ENCODE results near the gene PPP5C. TPM values are rescaled to one million over a fixed set of nuclear protein-coding genes. Genes with fewer than 3 reads are reported as not detected.

Gene PPP5C
- total and polyA plus RNA-seq, 2 of the 13 experiments (the other 11 are each of a cell fraction or from before 2014, with no cell fraction given) = 41.6 to 67.9 TPM

DNA sequence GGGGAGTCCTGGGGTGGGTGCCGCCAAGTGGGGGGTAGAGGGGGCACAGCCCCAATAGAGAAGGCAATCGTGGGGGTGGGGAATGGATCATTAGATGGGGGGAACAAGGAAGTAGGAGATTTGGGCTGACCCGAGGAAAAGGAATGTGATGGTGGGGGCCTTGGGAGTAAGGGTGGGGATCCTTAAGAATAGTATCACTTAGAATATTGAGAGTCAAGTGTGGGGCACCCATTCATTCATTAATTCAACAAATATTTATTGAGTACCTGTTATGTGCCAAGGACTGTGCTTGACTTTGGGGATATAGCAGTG is 641 bp downstream of the PPP5C start (continued):
- TF ChIP-seq ZNF124 (CRISPR knock-in tag; IDR thresholded peaks at IDR 0.05) (no peak), REPIN1 (CRISPR knock-in tag; IDR thresholded peaks at IDR 0.05; ENCODE audit: borderline replicate concordance, low read depth) (no peak), ZNF749 (CRISPR knock-in tag; IDR thresholded peaks at IDR 0.05; ENCODE audit: borderline replicate concordance) (0 out of 2 replicates have a peak, but pooled peaks have one; percentile 5), SYNCRIP (IDR thresholded peaks at IDR 0.05; ENCODE audit: insufficient read depth, low read depth, low read length) (no peak), MED8 (CRISPR knock-in tag; IDR thresholded peaks at IDR 0.05; ENCODE audit: insufficient replicate concordance) (no peak), ZBTB42 (CRISPR knock-in tag; IDR thresholded peaks at IDR 0.05) (no peak), ZNF235 (CRISPR knock-in tag; IDR thresholded peaks at IDR 0.05; ENCODE audit: borderline replicate concordance) (no peak), MYPOP (CRISPR knock-in tag; IDR thresholded peaks at IDR 0.05) (no peak), ZSCAN5A (CRISPR knock-in tag; IDR thresholded peaks at IDR 0.05; ENCODE audit: borderline replicate concordance) (no peak), ZNF207 (IDR thresholded peaks at IDR 0.05; ENCODE audit: borderline replicate concordance) (no peak)

- Histone ChIP-seq H4K20me1 (ENCODE audit: insufficient read depth, low read length) (no peaks in the 10 kb centered on the region), H3K4me2 (ENCODE audit: low read depth, low read length) (peak overlapping the region; percentile 95), H3K4me1 (ENCODE audit: insufficient read depth, low read length) (peaks cover 72% of the 10 kb centered on the region), H3K4me3 (replicated peaks in 1 of 3; ENCODE audit: insufficient read depth in 1 of 3, low read depth in 2 of 3, low read length in 3 of 3) (peak overlapping the region; percentile 92 to 95 (median 94); a peak in 5 of 6 replicates), H3K27ac (ENCODE audit: extremely low read length, insufficient read depth, low read length) (no peak overlapping the region), H3K79me2 (ENCODE audit: insufficient read depth, low read length) (peaks cover 39% of the 10 kb centered on the region), H3K27me3 (ENCODE audit: control insufficient read depth in 1 of 2, insufficient read depth in 2 of 2, low read length in 2 of 2) (no peaks in the 10 kb centered on the region; a peak in 1 of 5 replicates), H3K9me3 (ENCODE audit: low read length) (no peaks in the 10 kb centered on the region), H3K36me3 (replicated peaks in 1 of 2; ENCODE audit: control insufficient read depth in 1 of 2, insufficient read depth in 2 of 2, low read length in 2 of 2) (peaks cover 2 to 8% of the 10 kb centered on the region in 2 experiments; a peak in 3 of 5 replicates), H3K9ac (ENCODE audit: insufficient read depth, low read depth, low read length) (peak overlapping the region; percentile 46; the same call in 1 of the 2 replicates), H2AFZ (ENCODE audit: low read length) (no peak overlapping the region)
- ATAC-seq (no peak), FAIRE-seq (no peak), DNase-seq (ENCODE audit: low spot score) (no peak)
- BruUV-seq (replicated peaks) = no TSS peak
- intact Hi-C loops (cut with micrococcal nuclease; ENCODE audit: unreplicated experiment) = loop anchor here (5.0 kb wide), 1 partner anchor 66 kb away; no protein-coding TSS in a partner anchor
- POLR2A ChIA-PET = no interaction called here
- CTCF ChIA-PET (ENCODE audit: low intra/inter-chr PET ratio, low total read pairs) = interaction anchor here (0.6 to 1.3 kb wide), 2 partner anchors 67 to 1382 kb away, joined by 3 to 4 read pairs; no protein-coding TSS in a partner anchor
- 86% methylated on average over 5 of the region's 5 CpGs for WGBS (ENCODE audit: low lambda C conversion rate)
- no peak for TF ChIP-seq FOXK2 (IDR thresholded peaks at IDR 0.05)
- no peak for TF ChIP-seq SRSF1 (optimal IDR thresholded peaks at IDR 0.05; ENCODE audit: low read depth, low read length)
- TF ChIP-seq, protein P1, sequence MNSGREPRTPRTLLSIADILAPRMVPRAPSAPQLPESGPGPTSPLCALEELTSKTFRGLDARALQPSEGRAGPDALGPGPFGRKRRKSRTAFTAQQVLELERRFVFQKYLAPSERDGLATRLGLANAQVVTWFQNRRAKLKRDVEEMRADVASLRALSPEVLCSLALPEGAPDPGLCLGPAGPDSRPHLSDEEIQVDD (CRISPR knock-in tag; IDR thresholded peaks at IDR 0.05; ENCODE audit: borderline replicate concordance) = no peak
- TF ChIP-seq CBX2 (IDR thresholded peaks at IDR 0.05; ENCODE audit: low read depth, low read length) = no peak
- TF ChIP-seq CBX2 (CRISPR knock-in tag; IDR thresholded peaks at IDR 0.05; ENCODE audit: low read depth) = no peak
- TF ChIP-seq ISX (CRISPR knock-in tag; conservative IDR thresholded peaks at IDR 0.05) = no peak
- no peak for TF ChIP-seq SALL1 (CRISPR knock-in tag; IDR thresholded peaks at IDR 0.05)
- TF ChIP-seq ZC3H4 (CRISPR knock-in tag; IDR thresholded peaks at IDR 0.05; ENCODE audit: borderline replicate concordance) = no peak
- TF ChIP-seq, protein P2, sequence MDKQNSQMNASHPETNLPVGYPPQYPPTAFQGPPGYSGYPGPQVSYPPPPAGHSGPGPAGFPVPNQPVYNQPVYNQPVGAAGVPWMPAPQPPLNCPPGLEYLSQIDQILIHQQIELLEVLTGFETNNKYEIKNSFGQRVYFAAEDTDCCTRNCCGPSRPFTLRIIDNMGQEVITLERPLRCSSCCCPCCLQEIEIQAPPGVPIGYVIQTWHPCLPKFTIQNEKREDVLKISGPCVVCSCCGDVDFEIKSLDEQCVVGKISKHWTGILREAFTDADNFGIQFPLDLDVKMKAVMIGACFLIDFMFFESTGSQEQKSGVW (CRISPR knock-in tag; IDR thresholded peaks at IDR 0.05; ENCODE audit: borderline replicate concordance) = no peak
- TF ChIP-seq U2AF2 (IDR thresholded peaks at IDR 0.05; ENCODE audit: low read depth, low read length) = no peak
- no peak for TF ChIP-seq YEATS2 (CRISPR knock-in tag; IDR thresholded peaks at IDR 0.05; ENCODE audit: borderline replicate concordance)
- no peak for TF ChIP-seq ZNF792 (CRISPR knock-in tag; IDR thresholded peaks at IDR 0.05)
- in situ Hi-C loops (cut with HindIII; ENCODE audit: extremely low pct_ligation_motif_present, low pct_unique_long_range_greater_than_20kb) = no loop called here
These were observed 1.1 kb downstream of the PPP5C start for GRCh38 chr19:46347985-46348384.
